ENCODE results near the gene CA10.

CA10 gene

GRCh38 chr17:51668155-51668962 is 490.2 kb downstream of the CA10 start:
- no peak for DNase-seq

DNA sequence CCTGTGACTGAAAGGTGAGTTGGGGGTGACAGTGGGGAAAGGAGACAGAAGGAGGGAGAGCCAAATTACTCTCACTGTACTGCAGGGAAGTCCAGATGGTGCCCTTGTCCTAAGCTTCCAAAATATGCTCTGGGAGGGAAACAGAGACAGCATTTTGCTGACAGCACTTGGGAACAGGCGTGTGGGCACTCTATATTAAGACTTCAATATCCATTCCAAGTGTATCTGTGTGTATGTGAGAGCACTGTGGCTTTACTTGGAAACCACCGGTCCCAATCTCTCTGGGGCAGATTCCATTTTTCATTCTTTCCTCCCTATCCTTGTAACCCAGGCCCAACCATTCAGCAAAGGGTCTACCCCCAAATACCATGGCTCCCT is 490.8 kb downstream of the CA10 start:
- no peak for DNase-seq

DNA sequence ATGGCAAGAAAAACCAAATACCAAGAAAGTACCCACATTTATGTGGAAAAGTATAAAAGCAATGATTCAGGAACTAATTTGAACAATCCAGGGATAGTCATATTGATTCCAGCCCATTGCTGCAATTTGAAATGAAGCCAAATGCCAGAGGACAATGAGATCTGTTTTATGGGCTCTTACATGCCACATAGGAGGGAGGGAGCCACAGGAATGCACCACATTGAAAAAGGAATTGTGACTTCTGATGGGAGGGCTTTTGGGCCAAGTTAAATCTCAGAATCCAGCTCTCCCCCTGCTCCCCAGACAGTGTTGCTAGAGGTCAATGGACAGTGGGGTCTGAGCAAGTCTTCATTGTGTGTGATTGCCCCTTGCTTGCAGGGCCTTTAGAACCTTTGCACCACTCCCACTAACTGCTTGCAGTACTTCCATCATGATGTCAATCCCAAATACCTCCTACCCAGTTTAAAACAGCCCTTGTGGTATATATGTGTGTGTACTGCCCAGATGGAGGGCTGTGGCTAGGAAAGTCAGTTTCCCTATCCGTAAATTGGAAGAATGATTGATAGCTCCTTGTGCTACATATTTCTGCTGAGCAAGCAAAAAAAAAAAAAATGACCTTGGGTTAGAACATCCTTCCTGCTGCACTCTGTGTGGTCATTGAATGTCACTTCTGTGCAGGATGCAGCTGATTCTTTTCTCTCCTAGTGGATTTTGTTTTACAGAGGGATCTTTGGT is 491.4 kb downstream of the CA10 start:
- DNase-seq, result no peak

GRCh38 chr17:51662204-51663056 is 496.1 kb downstream of the CA10 start:
- no peak for DNase-seq

- DNase-seq, result no peak
These were observed 497.1 kb downstream of the CA10 start for GRCh38 chr17:51661403-51661802.

DNA sequence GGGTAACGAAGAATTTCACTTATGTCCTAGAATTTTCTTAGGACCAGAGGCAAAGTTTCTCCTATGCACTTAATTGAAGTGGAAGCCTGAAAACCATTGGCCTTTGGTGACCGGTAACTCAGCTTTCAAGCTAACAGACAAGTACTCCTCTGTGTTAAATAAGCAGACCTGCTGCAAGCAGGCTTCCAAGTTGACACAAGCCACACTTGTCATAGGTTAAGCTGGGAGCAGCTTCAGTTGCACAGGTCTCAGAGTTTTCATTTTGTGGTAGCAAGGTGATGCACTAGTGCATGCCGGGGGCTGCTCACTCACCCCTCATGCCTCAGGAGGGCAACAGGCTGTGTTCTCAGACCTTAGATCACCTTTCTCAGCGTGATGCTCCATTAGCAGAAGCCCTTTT is 498.2 kb downstream of the CA10 start:
- no peak for DNase-seq

- DNase-seq, result no peak
These were observed 501.3 kb downstream of the CA10 start for GRCh38 chr17:51657224-51657623.

DNA sequence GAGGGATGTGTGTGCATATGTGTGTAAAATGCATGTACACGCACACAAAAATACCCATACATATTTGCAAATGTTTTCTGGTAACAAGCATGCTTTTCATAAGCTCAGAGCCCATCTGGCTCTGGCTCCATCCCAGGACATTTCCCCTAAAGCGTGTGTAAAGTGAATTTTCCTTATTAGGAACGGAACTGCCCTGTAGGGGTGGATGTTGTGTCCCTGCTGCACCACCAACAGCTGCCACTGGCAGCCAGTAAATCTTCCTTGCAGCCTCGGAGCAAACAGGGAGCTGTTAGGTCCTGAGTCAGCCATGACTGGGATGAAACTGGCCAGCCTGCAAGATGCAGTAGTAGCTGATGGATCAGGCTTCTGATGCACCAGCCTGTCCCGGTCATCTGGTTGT is 504.6 kb downstream of the CA10 start:
- DNase-seq, result no peak

GRCh38 chr17:51652529-51652928 is 506.0 kb downstream of the CA10 start:
- DNase-seq, result no peak

DNA sequence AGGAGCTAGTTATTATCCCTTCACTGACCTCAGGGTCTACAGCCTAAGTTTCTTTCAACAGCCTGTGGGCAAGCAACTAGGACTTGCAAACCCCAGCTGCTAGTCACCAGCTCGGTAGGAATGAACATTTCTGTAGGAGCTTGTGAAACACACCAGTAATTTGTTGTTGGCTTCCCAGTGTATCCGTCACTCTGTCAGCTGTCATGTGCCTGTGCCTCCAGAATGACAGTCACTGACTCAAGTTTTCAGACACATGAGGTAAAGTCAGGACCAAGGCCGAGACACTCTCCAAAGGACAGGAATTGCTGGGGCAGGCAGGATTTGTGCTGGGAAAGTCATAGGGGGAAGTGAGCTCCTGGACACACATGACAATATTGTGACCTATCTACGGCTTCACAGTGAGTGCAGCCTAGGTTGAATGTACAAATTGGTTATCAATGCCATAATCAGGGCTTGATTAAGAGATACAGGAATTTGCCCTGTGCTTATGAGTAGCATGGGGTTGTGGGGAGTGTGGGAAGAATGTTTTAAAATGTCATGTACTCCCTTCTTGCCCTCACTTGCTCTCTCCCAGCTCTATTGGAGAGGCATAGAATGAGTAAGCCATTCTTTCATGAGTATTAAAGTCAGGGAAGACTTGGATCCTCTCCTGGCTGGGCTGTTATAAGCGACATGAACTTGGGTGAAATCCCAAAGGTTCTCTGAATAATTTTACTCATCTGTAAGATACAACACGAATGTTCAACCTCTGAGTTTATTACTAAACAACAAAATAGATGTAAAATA is 506.8 kb downstream of the CA10 start:
- DNase-seq, result no peak

- DNase-seq, result peak; percentile 34
These were observed 507.7 kb downstream of the CA10 start for GRCh38 chr17:51650772-51651171.

DNA sequence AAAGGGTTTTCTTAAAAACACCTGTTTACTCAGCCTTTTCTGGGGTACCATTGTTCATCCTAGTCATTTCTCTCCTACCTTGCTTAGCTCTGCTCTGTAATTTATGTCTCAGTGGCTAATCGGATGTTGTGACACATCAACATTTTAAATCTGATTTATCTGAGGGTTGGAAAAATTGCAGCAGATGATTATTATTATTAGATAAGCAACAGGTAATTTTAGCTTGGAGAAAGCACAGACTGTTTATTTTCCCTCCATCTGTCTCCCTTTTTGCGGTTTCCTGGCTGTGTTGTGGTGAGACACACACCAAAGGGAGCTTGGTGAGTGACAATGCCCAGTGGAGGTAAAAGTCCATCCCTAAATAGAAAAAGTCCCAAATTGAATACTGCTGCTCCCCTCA is 508.3 kb downstream of the CA10 start:
- DNase-seq, result no peak

- no peak for DNase-seq
These were observed 510.7 kb downstream of the CA10 start for GRCh38 chr17:51647826-51648225.

GRCh38 chr17:51647067-51647466 is 511.4 kb downstream of the CA10 start:
- no peak for DNase-seq

DNA sequence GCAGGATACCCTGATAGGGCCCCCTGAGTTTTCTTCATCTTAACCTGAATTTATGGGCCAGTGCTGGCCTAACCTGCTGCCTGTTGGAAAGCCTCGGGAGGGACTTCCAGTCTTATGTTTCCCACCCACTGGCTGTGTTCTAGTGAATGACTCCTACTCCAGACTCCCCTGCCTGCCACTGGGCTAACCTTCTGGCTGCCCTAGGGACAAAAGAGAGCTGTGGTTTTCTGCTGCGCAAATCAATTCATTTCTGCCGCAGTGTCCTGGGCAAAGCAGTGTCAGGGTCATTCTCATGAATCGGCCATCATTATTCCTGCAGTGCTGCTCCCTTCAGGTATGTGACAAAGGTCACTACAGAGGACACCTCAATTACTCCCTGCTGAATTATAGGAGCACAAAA is 512.0 kb downstream of the CA10 start:
- DNase-seq, result no peak

- DNase-seq, result no peak
These were observed 513.5 kb downstream of the CA10 start for GRCh38 chr17:51645056-51645455.

DNA sequence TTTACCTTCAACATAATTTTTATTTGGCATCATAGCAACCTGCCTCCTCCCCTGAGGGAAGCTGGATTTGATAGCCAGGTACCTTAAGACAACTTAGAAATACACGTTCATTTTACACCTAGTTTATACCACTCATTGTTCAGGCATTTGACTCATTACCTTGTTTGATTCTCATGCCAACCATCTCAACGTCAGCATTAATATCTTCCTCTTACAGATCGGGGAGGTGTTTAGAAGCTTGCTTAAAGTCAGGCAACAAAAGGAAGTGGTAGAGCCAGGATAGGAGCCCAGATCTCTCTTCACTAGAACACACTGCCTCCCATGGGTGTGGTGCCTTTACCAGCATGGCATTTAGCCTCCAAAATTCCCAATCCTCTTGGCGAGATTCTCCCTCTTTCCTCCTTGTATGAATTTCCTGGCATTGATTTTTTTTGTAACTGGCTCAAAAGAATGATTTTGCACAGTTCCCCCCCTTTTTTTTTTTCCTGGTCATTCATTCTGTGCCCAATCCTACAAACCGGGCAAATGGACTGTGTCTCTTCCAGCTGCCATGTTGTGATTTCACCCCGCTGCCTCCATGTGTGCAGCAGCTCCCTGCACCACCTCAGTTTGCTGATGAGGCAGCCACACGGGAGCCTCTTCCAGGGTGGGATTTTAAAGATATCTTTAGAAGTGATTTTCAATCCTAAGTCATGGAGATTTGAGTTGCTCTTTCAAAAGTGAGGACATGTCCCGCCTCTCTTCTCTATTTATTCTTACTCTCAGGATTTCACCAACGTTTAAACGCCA is 514.6 kb downstream of the CA10 start:
- DNase-seq, result no peak

DNA sequence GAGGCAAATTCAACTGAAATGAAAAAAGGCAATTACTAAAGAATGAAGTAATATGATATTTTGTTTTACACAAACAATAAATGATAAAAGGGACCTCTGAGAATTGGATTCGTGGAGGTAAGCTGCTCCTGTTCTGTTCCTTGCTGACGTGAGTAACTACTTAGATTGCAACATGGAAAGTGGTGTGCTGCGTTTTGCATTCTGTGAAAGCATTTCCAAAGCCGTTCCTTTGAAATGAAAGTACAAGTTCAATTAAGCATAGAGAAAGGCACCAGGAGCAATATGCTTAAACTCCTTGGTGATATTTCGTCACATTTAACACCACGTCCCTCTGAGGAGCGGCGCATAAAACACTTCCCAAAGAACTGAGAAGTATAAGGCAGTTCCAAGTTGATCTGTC is 516.5 kb downstream of the CA10 start:
- no peak for DNase-seq

GRCh38 chr17:51640108-51640622 is 518.3 kb downstream of the CA10 start:
- DNase-seq, result no peak

GRCh38 chr17:51638971-51639370 is 519.5 kb downstream of the CA10 start:
- no peak for DNase-seq

DNA sequence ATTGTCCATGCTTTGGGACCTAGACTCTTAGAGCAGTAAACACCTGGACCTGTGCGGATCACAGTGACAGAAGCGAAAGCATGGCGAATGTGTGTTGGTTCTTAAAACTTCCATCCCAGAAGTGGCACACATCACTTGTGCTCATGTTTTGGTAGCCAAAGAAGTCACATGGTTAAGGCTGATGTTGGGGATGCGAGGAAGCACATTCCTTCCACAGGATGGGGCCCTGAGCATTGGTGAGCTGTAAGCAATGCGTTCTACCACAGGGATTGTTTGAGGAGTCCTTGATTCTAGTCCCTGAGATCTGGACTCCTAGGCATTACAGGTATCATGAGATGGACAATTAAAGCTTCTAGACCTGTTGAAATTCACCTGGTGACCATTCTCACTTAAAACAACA is 522.2 kb downstream of the CA10 start:
- DNase-seq, result no peak

All from NCI-H1092 treated with DMSO at 0.1 percent for 48 hours (cell line).